GM21423 (cell line): ENCODE data around the gene NME1.
A peak's percentile ranks its signal among the peaks of the same experiment; 100 is the strongest.
"Not testable (repeated sequence)": the region's sequence is repeated elsewhere in the genome, so short reads cannot be mapped to it uniquely, and the experiment has no call there.

Experiments
- ATAC-seq: cut with Tn5 transposase; IDR thresholded peaks from one replicate; pipeline ENCODE4 v1.9.1; 2021; ENCODE audit warnings: mild to moderate bottlenecking, moderate library complexity; ENCODE audit not compliant: unreplicated experiment

NME1 gene

DNA sequence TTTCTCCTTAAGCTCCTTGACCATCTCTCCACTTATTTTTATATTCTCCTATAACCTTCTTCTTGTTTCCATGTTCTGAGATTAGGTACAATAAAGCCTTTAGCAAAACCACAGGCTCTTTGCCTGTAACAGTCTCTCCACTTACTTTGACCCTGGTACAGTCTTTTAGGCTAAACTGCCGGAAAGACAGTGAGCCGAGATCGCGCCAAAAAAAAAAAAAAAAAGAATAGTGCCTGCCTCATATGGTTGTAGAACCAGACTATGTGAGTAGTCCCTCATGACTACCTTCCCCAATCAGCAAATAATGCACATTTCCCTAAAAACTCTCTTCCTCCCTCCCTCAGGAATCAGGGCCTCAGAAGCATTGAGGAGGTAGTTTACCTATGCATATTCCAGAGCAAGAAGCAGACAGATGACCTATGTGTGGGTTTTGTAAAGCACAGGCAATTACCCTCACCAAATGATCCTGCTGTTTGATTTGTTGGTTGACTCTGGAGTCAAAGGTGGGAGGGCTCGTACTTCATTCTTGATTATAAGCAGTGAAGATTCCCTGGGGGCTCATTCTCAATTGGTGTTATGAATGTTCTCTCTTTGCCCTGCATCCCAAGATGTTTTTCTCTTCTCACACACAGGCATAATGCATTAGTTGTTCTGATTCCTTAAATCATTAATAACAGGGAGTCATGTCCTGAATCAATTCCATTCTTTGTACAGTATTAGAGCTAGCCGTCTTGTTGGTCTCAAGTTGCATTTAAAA lies 8.9 kb upstream of the NME1 start:
- no peak for ATAC-seq

DNA sequence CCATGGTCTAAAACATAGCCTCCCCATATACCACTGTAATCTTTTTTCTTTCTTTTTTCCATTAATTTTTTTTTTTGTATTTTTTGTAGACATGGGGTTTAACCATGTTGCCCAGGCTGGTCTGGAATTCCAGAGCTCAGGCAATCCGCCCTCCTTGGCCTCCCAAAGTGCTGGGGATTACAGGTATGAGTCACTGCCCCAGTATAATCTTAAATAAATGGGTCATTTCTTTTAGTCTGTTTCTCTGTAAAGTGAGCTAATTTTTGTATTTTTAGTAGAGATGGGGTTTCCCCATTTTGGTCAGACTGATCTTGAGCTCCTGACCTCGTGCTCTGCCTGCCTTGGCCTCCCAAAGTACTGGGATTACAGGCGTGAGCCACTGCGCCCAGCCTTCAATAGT lies 5.7 kb upstream of the NME1 start:
- ATAC-seq = no peak

DNA sequence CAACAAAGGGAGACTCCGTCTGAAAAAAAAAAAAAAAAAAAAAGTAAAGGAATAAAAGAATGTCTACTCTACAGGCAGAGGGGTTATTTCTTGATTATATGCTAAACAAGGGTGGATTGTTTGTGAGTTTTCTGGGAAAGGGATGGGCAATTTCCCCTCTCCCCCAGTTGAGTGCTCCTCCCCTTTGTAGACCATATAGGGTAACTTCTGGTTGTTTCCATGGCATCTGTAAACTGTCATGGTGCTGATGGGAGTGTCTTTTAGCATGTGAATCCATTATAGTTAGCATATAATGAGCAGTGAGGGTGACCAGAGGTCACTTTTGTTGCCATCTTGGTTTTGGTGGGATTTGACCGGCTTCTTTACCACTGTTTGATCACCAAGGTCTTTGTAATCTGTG lies 4.2 kb upstream of the NME1 start:
- no peak for ATAC-seq

- no peak for ATAC-seq
Measured at GRCh38 chr17:51150932-51151331, 2.4 kb upstream of the NME1 start.

DNA sequence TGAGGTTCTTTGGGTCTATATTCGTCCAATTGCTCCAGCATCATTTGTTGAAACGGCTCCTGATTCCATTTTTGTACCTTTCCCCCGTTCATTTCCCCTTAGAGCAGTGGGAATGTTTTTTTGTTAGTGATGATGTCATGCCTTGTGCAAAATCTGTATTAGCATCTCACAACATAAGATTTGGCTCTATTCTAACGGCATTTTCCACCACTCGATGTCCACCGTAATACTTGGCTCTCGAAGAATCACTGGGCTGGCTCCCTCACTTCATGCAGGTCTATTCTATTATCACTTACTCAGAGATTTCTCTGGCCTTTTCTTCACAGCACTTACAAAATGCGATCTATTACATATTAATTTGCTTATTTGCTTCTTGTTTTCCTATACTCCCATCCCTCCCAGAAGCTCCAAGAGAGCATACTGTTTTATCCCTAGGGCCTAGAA lies 571 bp upstream of the NME1 start:
- ATAC-seq = peak; percentile 6

DNA sequence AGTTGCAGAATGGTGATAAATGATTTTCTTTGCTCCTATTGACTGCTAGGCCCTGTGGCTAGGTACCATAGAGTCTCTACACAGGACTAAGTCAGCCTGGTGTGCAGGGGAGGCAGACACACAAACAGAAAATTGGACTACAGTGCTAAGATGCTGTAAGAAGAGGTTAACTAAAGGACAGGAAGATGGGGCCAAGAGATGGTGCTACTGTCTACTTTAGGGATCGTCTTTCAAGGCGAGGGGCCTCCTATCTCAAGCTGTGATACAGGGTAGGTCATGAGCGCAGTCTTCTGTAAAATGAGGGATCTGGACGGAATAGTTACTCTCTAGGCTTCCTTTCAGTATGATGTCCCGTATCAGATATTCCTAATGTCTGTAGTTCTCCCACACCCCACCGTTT lies 817 bp downstream of the NME1 start:
- no peak for ATAC-seq

DNA sequence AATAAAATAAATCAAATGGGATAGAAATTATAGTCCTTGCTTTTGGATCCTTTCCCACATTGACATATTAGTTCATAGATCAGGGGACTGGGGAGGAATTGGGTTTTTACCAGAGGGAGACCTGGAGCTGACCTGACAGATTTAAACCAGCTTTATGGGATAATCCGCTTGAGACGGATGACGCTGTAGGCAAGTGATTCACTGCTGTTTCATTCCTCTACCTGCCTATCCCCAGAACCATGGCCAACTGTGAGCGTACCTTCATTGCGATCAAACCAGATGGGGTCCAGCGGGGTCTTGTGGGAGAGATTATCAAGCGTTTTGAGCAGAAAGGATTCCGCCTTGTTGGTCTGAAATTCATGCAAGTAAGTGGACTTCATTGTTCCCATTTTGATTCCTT lies 2.1 kb downstream of the NME1 start:
- no peak for ATAC-seq

DNA sequence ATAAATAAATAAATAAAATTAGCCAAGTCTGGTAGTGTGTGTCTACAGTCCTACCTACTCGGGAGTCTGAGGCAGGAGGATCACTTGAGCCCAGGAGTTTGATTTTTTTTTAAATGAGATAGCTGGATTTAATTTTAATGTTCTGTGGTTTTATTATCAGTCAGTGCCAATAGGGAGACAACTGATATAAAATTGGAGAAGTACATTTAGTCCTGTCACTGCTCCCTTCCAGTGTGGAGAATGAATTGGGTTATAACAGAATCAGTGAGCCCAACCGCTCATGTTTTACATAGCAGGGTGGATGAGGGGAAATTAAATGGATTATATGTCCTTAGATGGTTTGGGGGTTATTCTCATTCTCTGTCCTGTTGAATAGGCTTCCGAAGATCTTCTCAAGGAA lies 6.2 kb downstream of the NME1 start:
- ATAC-seq = no peak

GRCh38 chr17:51161541-51161940 lies 8.2 kb downstream of the NME1 start:
- no peak for ATAC-seq

DNA sequence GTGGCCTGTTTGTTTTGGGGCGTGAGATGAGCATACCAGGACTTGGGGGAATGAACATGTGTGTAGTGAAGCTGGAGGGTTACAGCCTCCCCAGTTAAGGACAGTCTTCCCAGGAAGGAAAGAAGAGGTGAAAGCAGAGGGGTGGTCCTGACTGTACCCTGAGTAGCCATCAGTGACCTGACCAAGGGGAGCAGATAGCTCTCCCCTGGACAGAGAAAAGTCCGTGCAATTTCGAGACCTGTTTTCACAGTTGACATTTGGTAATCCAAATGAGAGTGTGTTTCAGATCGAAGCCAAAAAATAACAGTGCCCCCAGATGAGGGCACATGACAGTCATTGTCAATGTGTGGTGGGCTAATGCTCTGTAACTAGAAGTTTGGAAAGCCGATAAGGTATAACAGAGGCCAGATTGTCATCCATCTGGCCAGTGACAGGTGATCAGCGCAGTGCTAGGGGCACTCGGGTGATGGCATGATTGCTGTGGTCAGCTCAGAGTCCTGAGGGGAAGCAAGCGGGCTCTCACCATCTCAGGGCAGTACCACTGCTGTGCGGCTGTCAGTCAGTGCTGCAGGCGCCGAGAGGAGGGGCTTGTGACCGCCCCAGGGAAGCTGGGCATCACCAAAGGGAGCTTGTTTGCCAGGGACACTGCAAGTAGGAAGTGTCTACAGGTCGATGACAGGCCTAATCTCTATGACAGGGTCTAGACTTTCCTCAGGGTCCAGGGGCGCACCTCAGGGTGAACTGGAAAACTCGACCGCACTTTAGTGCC lies 11.7 kb downstream of the NME1 start:
- no peak for ATAC-seq

GRCh38 chr17:51165680-51166197 lies 12.4 kb downstream of the NME1 start:
- peak; percentile 6 for ATAC-seq

DNA sequence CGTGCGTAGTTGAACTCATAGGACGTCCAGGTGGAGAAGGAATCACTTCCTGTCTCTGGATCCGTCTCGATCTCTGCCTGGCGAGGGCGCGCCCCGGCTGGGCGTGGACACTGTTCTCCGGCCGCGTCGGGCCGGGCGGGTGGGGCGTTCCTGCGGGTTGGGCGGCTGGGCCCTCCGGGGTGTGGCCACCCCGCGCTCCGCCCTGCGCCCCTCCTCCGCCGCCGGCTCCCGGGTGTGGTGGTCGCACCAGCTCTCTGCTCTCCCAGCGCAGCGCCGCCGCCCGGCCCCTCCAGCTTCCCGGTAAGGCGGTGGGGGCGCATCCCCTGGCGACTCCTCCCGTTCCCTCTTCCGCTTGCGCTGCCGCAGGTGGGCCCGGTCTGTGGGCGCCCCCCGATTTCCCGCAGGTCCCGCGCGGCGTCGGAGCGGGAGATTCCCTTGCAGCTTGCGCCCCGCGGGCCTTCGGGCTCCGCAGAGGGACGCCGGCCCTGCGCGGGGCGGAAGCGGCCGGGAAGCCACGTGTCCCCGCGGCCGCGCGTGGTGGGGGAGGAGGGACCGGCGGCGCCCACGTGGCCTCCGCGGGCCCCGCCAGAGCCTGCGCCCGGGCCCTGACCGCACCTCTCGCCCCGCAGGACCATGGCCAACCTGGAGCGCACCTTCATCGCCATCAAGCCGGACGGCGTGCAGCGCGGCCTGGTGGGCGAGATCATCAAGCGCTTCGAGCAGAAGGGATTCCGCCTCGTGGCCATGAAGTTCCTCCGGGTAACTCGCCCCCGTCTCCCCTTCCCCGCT lies 13.0 kb downstream of the NME1 start, which contains the start of gene NME2:
Gene NME2, plus strand, starts transcription at position 214 of the 789 bp plus-strand sequence. Its CDS starts 420 bp downstream, at position 634.
- peak; percentile 86 for ATAC-seq

GRCh38 chr17:51166987-51167931 lies 13.9 kb downstream of the NME1 start:
- ATAC-seq = peak; percentile 42

DNA sequence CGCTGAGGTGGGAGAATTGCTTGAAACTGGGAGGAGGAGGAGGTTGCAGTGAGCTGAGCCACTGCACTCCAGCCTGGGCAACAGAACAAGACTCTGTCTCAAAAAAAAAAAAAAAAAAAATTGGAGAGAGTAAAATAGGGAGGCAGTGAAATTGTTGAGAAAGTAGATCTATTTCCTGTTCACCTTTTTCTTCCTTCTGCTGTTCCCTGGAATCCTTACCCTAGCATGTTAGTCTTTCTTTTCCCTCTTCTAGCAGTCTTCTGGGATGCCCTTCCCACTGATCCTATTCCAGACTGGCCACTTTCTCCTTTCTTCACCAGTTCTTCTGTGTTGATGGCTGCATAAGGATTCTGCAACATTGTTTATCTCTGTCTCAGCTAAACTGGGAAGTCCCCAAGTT lies 16.0 kb downstream of the NME1 start:
- ATAC-seq = no peak

- ATAC-seq = no peak
Measured at GRCh38 chr17:51170736-51171135, 17.4 kb downstream of the NME1 start.

DNA sequence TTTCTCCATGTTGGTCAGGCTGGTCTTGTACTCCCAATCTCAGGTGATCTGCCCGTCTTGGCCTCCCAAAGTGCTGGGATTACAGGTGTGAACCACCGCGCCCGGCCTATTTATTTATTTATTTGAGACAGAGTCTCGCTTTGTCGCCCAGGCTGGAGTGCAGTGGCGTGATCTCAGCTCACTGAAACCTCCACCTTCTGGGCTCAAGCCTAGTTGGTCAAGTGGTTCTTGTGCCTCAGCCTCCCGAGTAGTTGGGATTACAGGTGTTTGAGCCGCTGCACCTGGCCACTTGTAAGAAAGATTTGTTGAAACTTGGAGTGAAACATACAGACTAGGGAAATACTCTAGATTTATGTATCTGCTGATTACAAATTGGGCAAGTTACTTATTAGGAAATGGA lies 18.7 kb downstream of the NME1 start:
- not testable (repeated sequence) for ATAC-seq

GRCh38 chr17:51180486-51180885 lies 27.1 kb downstream of the NME1 start:
- no peak for ATAC-seq

DNA sequence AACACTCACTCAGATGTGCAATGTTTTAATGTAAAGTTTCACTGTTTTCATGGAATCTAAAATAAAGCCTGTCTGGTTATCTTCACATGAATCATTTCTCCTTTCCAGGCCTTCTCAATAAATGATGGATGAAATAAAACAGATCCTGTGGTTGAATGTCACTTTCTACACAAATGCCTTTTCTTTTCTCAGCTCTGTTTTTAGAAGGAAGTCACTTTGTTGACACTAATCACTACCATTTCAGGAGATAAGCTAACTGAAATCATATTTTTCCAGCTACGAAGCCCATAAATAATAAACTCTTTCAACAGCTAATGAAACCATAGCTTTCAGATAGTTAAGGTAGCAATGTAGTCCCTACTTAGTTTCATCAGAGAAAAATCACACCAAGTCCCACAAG lies 30.8 kb downstream of the NME1 start:
- ATAC-seq = no peak

GRCh38 chr17:51185763-51186332 lies 32.5 kb downstream of the NME1 start:
- ATAC-seq = no peak
